SJCRH30 (cell line): ENCODE measurements around the gene SCN5A. TPM values are rescaled to one million over a fixed set of nuclear protein-coding genes. Genes with fewer than 3 reads are reported as not detected.

Experiments
- DNase-seq, 2 experiments: peaks; one replicate each; pipeline ENCODE4 v3.0.0-alpha.2; 2015 to 2020
- H3K27ac ChIP-seq: fragments of 250-450 bp; sonication (Bioruptor Pico); 2 replicates; pipeline ENCODE4 v1.5.1; 2020; ENCODE audit warnings: mild to moderate bottlenecking, moderate library complexity
- H3K27me3 ChIP-seq: fragments of 250-450 bp; sonication (Bioruptor Pico); 2 replicates; pipeline ENCODE4 v1.5.1; 2020; ENCODE audit warnings: mild to moderate bottlenecking, moderate library complexity
- H3K36me3 ChIP-seq: fragments of 250-450 bp; sonication (Bioruptor Pico); 2 replicates; pipeline ENCODE4 v1.5.1; 2020; ENCODE audit warnings: mild to moderate bottlenecking, moderate library complexity
- H3K4me1 ChIP-seq: fragments of 250-450 bp; sonication (Bioruptor Pico); 2 replicates; pipeline ENCODE4 v1.5.1; 2020; ENCODE audit warnings: mild to moderate bottlenecking, moderate library complexity
- H3K4me3 ChIP-seq: fragments of 250-450 bp; sonication (Bioruptor Pico); 2 replicates; pipeline ENCODE4 v1.5.1; 2020; ENCODE audit warnings: mild to moderate bottlenecking, moderate library complexity
- H3K9me3 ChIP-seq: fragments of 250-450 bp; sonication (Bioruptor Pico); replicated peaks from 2 replicates; pipeline ENCODE4 v1.5.1; 2020; ENCODE audit warnings: mild to moderate bottlenecking, moderate library complexity
- total RNA-seq: library from RNA; depleted of rRNA; stranded (reverse); fragments of >200 nt; shearing (Covaris generic); gene quantifications from 2 replicates; pipeline ENCODE4 v1.2.3, GENCODE V29; 2014

Gene SCN5A
- total RNA-seq, 1 experiment from 2014 or later, result 15.2 TPM

- no peak for DNase-seq
- H3K27me3 ChIP-seq, result no peaks in the 10 kb centered on the region
These were observed 7.9 kb downstream of the SCN5A start for GRCh38 chr3:38641461-38642110.

GRCh38 chr3:38640661-38641452, 8.6 kb downstream of the SCN5A start:
- Histone ChIP-seq H3K36me3 (no peaks in the 10 kb centered on the region), H3K4me1 (peaks cover 16% of the 10 kb centered on the region; the same call in 1 of the 2 replicates), H3K27ac (no peak overlapping the region), H3K9me3 (no peaks in the 10 kb centered on the region), H3K4me3 (no peak overlapping the region), H3K27me3 (no peaks in the 10 kb centered on the region)
- no peak for DNase-seq

More at GRCh38 chr3:38641461-38642110, 7.9 kb downstream of the SCN5A start:
- H3K36me3 ChIP-seq, result no peaks in the 10 kb centered on the region
- H3K9me3 ChIP-seq, result no peaks in the 10 kb centered on the region
- H3K27ac ChIP-seq, result no peak overlapping the region
- no peak overlapping the region for H3K4me3 ChIP-seq
- H3K4me1 ChIP-seq, result 0 out of 2 replicates have a peak, but pooled peaks cover 8% of the 10 kb centered on the region

GRCh38 chr3:38638354-38638753, 11.1 kb downstream of the SCN5A start:
- H3K9me3 ChIP-seq, result no peaks in the 10 kb centered on the region
- no peak for DNase-seq
- H3K36me3 ChIP-seq, result no peaks in the 10 kb centered on the region; the same call in 1 of the 2 replicates

GRCh38 chr3:38637906-38638305, 11.6 kb downstream of the SCN5A start:
- Histone ChIP-seq H3K9me3 (no peaks in the 10 kb centered on the region), H3K4me1 (peaks cover 39% of the 10 kb centered on the region), H3K4me3 (no peak overlapping the region), H3K36me3 (no peaks in the 10 kb centered on the region; the same call in 1 of the 2 replicates), H3K27me3 (no peaks in the 10 kb centered on the region), H3K27ac (no peak overlapping the region)
- DNase-seq, result no peak

More at GRCh38 chr3:38638354-38638753, 11.1 kb downstream of the SCN5A start:
- H3K27me3 ChIP-seq, result no peaks in the 10 kb centered on the region
- H3K27ac ChIP-seq, result no peak overlapping the region
- H3K4me3 ChIP-seq, result no peak overlapping the region
- H3K4me1 ChIP-seq, result peaks cover 34% of the 10 kb centered on the region

- no peak overlapping the region for H3K4me3 ChIP-seq
- no peaks in the 10 kb centered on the region for H3K27me3 ChIP-seq
- H3K9me3 ChIP-seq, result no peaks in the 10 kb centered on the region
- DNase-seq, result peak; percentile 67 to 72
- peaks cover 2% of the 10 kb centered on the region; the same call in 1 of the 2 replicates for H3K36me3 ChIP-seq
- H3K4me1 ChIP-seq, result peaks cover 41% of the 10 kb centered on the region
- peak overlapping the region; percentile 3 for H3K27ac ChIP-seq
These were observed 12.6 kb downstream of the SCN5A start for GRCh38 chr3:38636881-38637280.

GRCh38 chr3:38636464-38636863, 13.0 kb downstream of the SCN5A start:
- Histone ChIP-seq H3K4me1 (peaks cover 41% of the 10 kb centered on the region), H3K4me3 (no peak overlapping the region), H3K27me3 (no peaks in the 10 kb centered on the region), H3K36me3 (peaks cover 2% of the 10 kb centered on the region; the same call in 1 of the 2 replicates), H3K9me3 (no peaks in the 10 kb centered on the region), H3K27ac (peak overlapping the region; percentile 3)
- DNase-seq, result peak; percentile 49 to 55

- peaks cover 2% of the 10 kb centered on the region; the same call in 1 of the 2 replicates for H3K36me3 ChIP-seq
- peak; percentile 78 to 83 for DNase-seq
- peak overlapping the region; percentile 48 for H3K27ac ChIP-seq
- no peaks in the 10 kb centered on the region for H3K9me3 ChIP-seq
- H3K4me3 ChIP-seq, result no peak overlapping the region
- H3K4me1 ChIP-seq, result peaks cover 41% of the 10 kb centered on the region
- H3K27me3 ChIP-seq, result no peaks in the 10 kb centered on the region
These were observed 15.4 kb downstream of the SCN5A start for GRCh38 chr3:38634111-38634510.

- no peaks in the 10 kb centered on the region for H3K9me3 ChIP-seq
- no peak overlapping the region for H3K4me3 ChIP-seq
- H3K27me3 ChIP-seq, result no peaks in the 10 kb centered on the region
- peaks cover 2% of the 10 kb centered on the region; the same call in 1 of the 2 replicates for H3K36me3 ChIP-seq
- H3K27ac ChIP-seq, result no peak overlapping the region
- DNase-seq, result no peak
- peaks cover 41% of the 10 kb centered on the region for H3K4me1 ChIP-seq
These were observed 16.5 kb downstream of the SCN5A start for GRCh38 chr3:38632989-38633388.

- H3K4me3 ChIP-seq, result no peak overlapping the region
These were observed 18.9 kb downstream of the SCN5A start for GRCh38 chr3:38630606-38631005.

GRCh38 chr3:38630070-38630469, 19.4 kb downstream of the SCN5A start:
- Histone ChIP-seq H3K4me3 (no peak overlapping the region), H3K4me1 (peaks cover 20% of the 10 kb centered on the region), H3K27ac (no peak overlapping the region), H3K9me3 (no peaks in the 10 kb centered on the region), H3K27me3 (no peaks in the 10 kb centered on the region), H3K36me3 (peaks cover 2% of the 10 kb centered on the region; the same call in 1 of the 2 replicates)
- no peak for DNase-seq

More at GRCh38 chr3:38630606-38631005, 18.9 kb downstream of the SCN5A start:
- no peaks in the 10 kb centered on the region for H3K9me3 ChIP-seq
- H3K36me3 ChIP-seq, result peaks cover 2% of the 10 kb centered on the region; the same call in 1 of the 2 replicates
- H3K27ac ChIP-seq, result no peak overlapping the region
- DNase-seq, result no peak
- H3K4me1 ChIP-seq, result peaks cover 23% of the 10 kb centered on the region
- H3K27me3 ChIP-seq, result no peaks in the 10 kb centered on the region

- Histone ChIP-seq H3K9me3 (no peaks in the 10 kb centered on the region), H3K27ac (no peak overlapping the region), H3K36me3 (peaks cover 2% of the 10 kb centered on the region; the same call in 1 of the 2 replicates), H3K4me3 (no peak overlapping the region), H3K27me3 (no peaks in the 10 kb centered on the region), H3K4me1 (peaks cover 12% of the 10 kb centered on the region)
- no peak for DNase-seq
These were observed 20.7 kb downstream of the SCN5A start for GRCh38 chr3:38628835-38629234.

GRCh38 chr3:38627956-38628355, 21.5 kb downstream of the SCN5A start:
- H3K9me3 ChIP-seq, result no peaks in the 10 kb centered on the region
- peak; percentile 22 to 32 for DNase-seq
- no peak overlapping the region for H3K27ac ChIP-seq
- H3K4me1 ChIP-seq, result peaks cover 3% of the 10 kb centered on the region
- H3K4me3 ChIP-seq, result no peak overlapping the region
- peaks cover 2% of the 10 kb centered on the region; the same call in 1 of the 2 replicates for H3K36me3 ChIP-seq
- H3K27me3 ChIP-seq, result no peaks in the 10 kb centered on the region

- Histone ChIP-seq H3K27ac (no peak overlapping the region), H3K4me3 (no peak overlapping the region), H3K4me1 (no peaks in the 10 kb centered on the region), H3K9me3 (no peaks in the 10 kb centered on the region), H3K36me3 (no peaks in the 10 kb centered on the region; the same call in 1 of the 2 replicates), H3K27me3 (no peaks in the 10 kb centered on the region)
- DNase-seq, result no peak
These were observed 23.3 kb downstream of the SCN5A start for GRCh38 chr3:38626171-38626570.

- no peak for DNase-seq
- H3K27me3 ChIP-seq, result no peaks in the 10 kb centered on the region
- peaks cover 3% of the 10 kb centered on the region; the same call in 1 of the 2 replicates for H3K36me3 ChIP-seq
- no peak overlapping the region for H3K4me3 ChIP-seq
- H3K9me3 ChIP-seq, result no peaks in the 10 kb centered on the region
- H3K4me1 ChIP-seq, result no peaks in the 10 kb centered on the region
- no peak overlapping the region for H3K27ac ChIP-seq
These were observed 25.9 kb downstream of the SCN5A start for GRCh38 chr3:38623539-38623938.

GRCh38 chr3:38622336-38622735, 27.2 kb downstream of the SCN5A start:
- DNase-seq, result no peak
- Histone ChIP-seq H3K36me3 (peaks cover 3% of the 10 kb centered on the region; the same call in 1 of the 2 replicates), H3K4me3 (no peak overlapping the region)

More at GRCh38 chr3:38622336-38622735, 27.2 kb downstream of the SCN5A start:
- Histone ChIP-seq H3K27me3 (no peaks in the 10 kb centered on the region), H3K4me1 (no peaks in the 10 kb centered on the region), H3K27ac (no peak overlapping the region), H3K9me3 (no peaks in the 10 kb centered on the region)
